Muscle of leg (tissue), 11 donors: Measurements from ENCODE around the gene STUM. TPM values are rescaled to one million over a fixed set of nuclear protein-coding genes. Genes with fewer than 3 reads are reported as not detected.

Source experiments
- DNase-seq: peaks from one replicate; pipeline ENCODE4 v3.0.0; 2013
- H3K27ac ChIP-seq: one replicate; pipeline ENCODE4 v1.5.1; 2013; ENCODE audit warnings: mild to moderate bottlenecking, low read length, control low read depth
- H3K27me3 ChIP-seq: one replicate; pipeline ENCODE4 v1.6.1; 2013; ENCODE audit warnings: low read length; ENCODE audit not compliant: control insufficient read depth, insufficient read depth
- H3K36me3 ChIP-seq: one replicate; pipeline ENCODE4 v1.6.1; 2013; ENCODE audit warnings: low read length; ENCODE audit not compliant: control insufficient read depth, insufficient read depth
- H3K4me1 ChIP-seq: one replicate; pipeline ENCODE4 v1.6.1; 2013; ENCODE audit warnings: low read length; ENCODE audit not compliant: control insufficient read depth, insufficient read depth
- H3K4me3 ChIP-seq: one replicate; pipeline ENCODE4 v1.5.1; 2013; ENCODE audit warnings: low read length, control low read depth
- H3K9me3 ChIP-seq: replicated peaks from 2 replicates; pipeline ENCODE4 v1.6.1; 2013; ENCODE audit warnings: low read depth, low read length; ENCODE audit not compliant: control insufficient read depth
- WGBS: methylation state at CpG from one replicate; pipeline ENCODE4 v1.1.5; 2013; ENCODE audit warnings: missing lambda C conversion rate; ENCODE audit not compliant: insufficient coverage; 5-methylcytosine and 5-hydroxymethylcytosine counted together
- polyA plus RNA-seq, 8 donors: library from polyadenylated mRNA; unstranded; fragments of 120-200 nt; gene quantifications; one replicate each; pipeline versions ENCODE4 v1.2.1 to v1.2.3, GENCODE V29; 2013; ENCODE audit warnings: inconsistent platforms in 1 of 8, low replicate concordance in 1 of 8; ENCODE audit not compliant: insufficient read length in 8 of 8, insufficient read depth in 1 of 8
- total RNA-seq: library from RNA; stranded (reverse); fragments of 120-200 nt; gene quantifications from one replicate; pipeline ENCODE4 v1.2.4, GENCODE V29; 2013

Gene STUM
- total and polyA plus RNA-seq, 9 donors, result 4.7 to 14.6 (median 9.2) TPM

- H3K4me3 ChIP-seq, result no peak overlapping the region
- no peaks in the 10 kb centered on the region for H3K27me3 ChIP-seq
- peaks cover 13% of the 10 kb centered on the region for H3K4me1 ChIP-seq
- H3K36me3 ChIP-seq, result no peaks in the 10 kb centered on the region
- no peak overlapping the region for H3K27ac ChIP-seq
- 80% methylated on average over 3 of the region's 6 CpGs for WGBS
- no peaks in the 10 kb centered on the region for H3K9me3 ChIP-seq
- DNase-seq, result no peak
Measured at GRCh38 chr1:226558036-226558650, 9.6 kb downstream of the STUM start.

GRCh38 chr1:226560243-226560642 is 11.7 kb downstream of the STUM start:
- 84% methylated on average over 6 of the region's 7 CpGs for whole genome bisulfite sequencing
- Histone ChIP-seq H3K4me3 (no peak overlapping the region), H3K4me1 (peaks cover 13% of the 10 kb centered on the region), H3K27ac (no peak overlapping the region), H3K9me3 (no peaks in the 10 kb centered on the region), H3K36me3 (no peaks in the 10 kb centered on the region), H3K27me3 (no peaks in the 10 kb centered on the region)
- DNase-seq, result no peak

DNA sequence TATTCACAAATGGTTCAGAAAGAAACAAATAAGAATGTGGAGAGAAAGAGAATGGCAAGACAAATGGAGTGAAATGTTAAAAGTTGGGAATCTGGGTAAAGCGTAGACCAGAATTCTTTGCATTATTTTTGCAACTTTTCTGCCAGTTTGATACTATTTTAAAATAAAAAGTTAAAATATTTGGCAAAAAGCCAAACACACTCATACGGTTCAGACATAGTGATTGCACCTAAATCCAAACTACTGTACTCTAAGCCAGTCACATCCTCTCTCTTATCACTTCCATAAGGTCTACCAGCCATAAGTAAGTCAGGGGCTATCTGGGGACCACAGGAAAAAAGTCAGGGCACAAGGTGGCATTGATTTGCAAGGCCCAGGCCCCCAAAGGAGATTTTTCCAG is 14.4 kb downstream of the STUM start:
- H3K27ac ChIP-seq, result no peak overlapping the region
- no CpG with 5 or more reads among the region's 2 CpGs for WGBS

DNA sequence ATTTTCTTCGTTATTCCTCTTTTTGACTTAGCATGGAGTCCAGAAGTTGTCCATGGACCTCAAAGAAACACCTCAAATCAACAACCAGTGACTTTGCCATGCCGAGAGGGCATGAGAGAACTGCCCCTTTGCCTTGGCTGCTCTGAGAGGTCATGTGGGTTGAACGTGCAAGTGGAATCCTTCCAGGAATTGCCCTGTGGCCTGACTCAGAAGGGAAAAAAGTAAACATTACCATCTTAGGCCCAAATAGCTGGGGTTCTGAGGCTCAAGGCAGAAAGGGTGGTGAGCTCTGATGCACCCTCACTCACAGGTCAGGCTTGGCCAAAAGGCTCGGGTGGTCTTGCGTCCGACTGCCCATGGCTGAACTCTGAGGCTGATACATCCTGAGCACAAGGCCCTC is 15.1 kb downstream of the STUM start:
- Histone ChIP-seq H3K9me3 (no peaks in the 10 kb centered on the region), H3K27ac (no peak overlapping the region), H3K36me3 (no peaks in the 10 kb centered on the region), H3K27me3 (no peaks in the 10 kb centered on the region), H3K4me3 (no peak overlapping the region), H3K4me1 (peaks cover 21% of the 10 kb centered on the region)
- DNase-seq, result no peak
- 83% methylated on average over 6 of the region's 6 CpGs for WGBS

More for the DNA sequence above, 14.4 kb downstream of the STUM start:
- DNase-seq, result no peak
- Histone ChIP-seq H3K9me3 (no peaks in the 10 kb centered on the region), H3K27me3 (no peaks in the 10 kb centered on the region), H3K4me1 (peaks cover 20% of the 10 kb centered on the region), H3K36me3 (no peaks in the 10 kb centered on the region), H3K4me3 (no peak overlapping the region)

DNA sequence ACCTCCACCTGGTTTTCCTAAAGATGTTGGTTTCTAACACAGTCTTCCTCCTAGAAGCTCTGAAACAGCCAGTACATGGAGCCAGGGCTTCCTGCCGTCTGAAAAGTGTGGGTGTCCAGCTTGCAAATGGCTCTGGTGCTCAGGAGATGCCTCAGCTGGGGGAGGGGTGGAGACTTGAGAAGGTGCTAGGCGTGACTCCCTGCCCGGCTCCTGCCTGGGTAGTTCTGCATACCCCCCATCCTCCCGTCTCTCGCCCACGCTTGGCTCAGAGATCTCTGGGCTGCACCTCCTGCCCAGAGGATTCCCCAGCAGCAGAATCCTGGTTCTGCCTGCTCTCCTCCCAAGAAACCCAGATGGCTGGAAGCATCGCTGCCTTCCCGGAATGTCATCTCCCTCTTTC is 16.9 kb downstream of the STUM start:
- Histone ChIP-seq H3K27ac (no peak overlapping the region), H3K36me3 (no peaks in the 10 kb centered on the region), H3K4me3 (no peak overlapping the region), H3K9me3 (no peaks in the 10 kb centered on the region), H3K27me3 (no peaks in the 10 kb centered on the region), H3K4me1 (peaks cover 30% of the 10 kb centered on the region)
- no peak for DNase-seq
- 77% methylated on average over 6 of the region's 8 CpGs for WGBS

GRCh38 chr1:226566234-226566633 is 17.7 kb downstream of the STUM start:
- WGBS, result 50% methylated on average over 1 of the region's 1 CpG

GRCh38 chr1:226566760-226567159 is 18.2 kb downstream of the STUM start:
- Histone ChIP-seq H3K9me3 (no peaks in the 10 kb centered on the region), H3K36me3 (no peaks in the 10 kb centered on the region), H3K4me3 (no peak overlapping the region), H3K4me1 (peaks cover 32% of the 10 kb centered on the region), H3K27me3 (no peaks in the 10 kb centered on the region), H3K27ac (no peak overlapping the region)
- 75% methylated on average over 1 of the region's 3 CpGs for WGBS
- no peak for DNase-seq

More at GRCh38 chr1:226566234-226566633, 17.7 kb downstream of the STUM start:
- no peak for DNase-seq
- Histone ChIP-seq H3K27me3 (no peaks in the 10 kb centered on the region), H3K4me3 (no peak overlapping the region), H3K4me1 (peaks cover 31% of the 10 kb centered on the region), H3K9me3 (no peaks in the 10 kb centered on the region), H3K36me3 (no peaks in the 10 kb centered on the region), H3K27ac (no peak overlapping the region)

- Histone ChIP-seq H3K9me3 (no peaks in the 10 kb centered on the region), H3K4me3 (no peak overlapping the region), H3K27ac (no peak overlapping the region), H3K36me3 (no peaks in the 10 kb centered on the region), H3K27me3 (no peaks in the 10 kb centered on the region), H3K4me1 (peaks cover 39% of the 10 kb centered on the region)
- peak; percentile 61 for DNase-seq
- WGBS, result 20% methylated on average over 8 of the region's 13 CpGs
Measured at GRCh38 chr1:226568077-226568831, 19.7 kb downstream of the STUM start.

GRCh38 chr1:226568975-226569741 is 20.6 kb downstream of the STUM start:
- Histone ChIP-seq H3K9me3 (no peaks in the 10 kb centered on the region), H3K4me1 (peaks cover 39% of the 10 kb centered on the region), H3K36me3 (no peaks in the 10 kb centered on the region), H3K4me3 (no peak overlapping the region), H3K27ac (no peak overlapping the region), H3K27me3 (no peaks in the 10 kb centered on the region)
- 95% methylated on average over 5 of the region's 6 CpGs for WGBS
- no peak for DNase-seq

GRCh38 chr1:226569879-226570547 is 21.4 kb downstream of the STUM start:
- 0% methylated on average over 1 of the region's 4 CpGs for WGBS
- DNase-seq, result peak; percentile 33
- H3K36me3 ChIP-seq, result no peaks in the 10 kb centered on the region
- no peak overlapping the region for H3K27ac ChIP-seq
- no peaks in the 10 kb centered on the region for H3K27me3 ChIP-seq
- no peak overlapping the region for H3K4me3 ChIP-seq
- H3K9me3 ChIP-seq, result no peaks in the 10 kb centered on the region
- H3K4me1 ChIP-seq, result peaks cover 43% of the 10 kb centered on the region
